ENCODE data around the gene JPH3.

- TF ChIP-seq POLR2A (IDR thresholded peaks at IDR 0.05) (no peak), CTCF (IDR thresholded peaks at IDR 0.05) (no peak)
Observed at GRCh38 chr16:87563714-87564523, 38.4 kb upstream of the JPH3 start.
